IMR-90 (cell line): ENCODE results near the gene CLEC20A. TPM values are rescaled to one million over a fixed set of nuclear protein-coding genes. Genes with fewer than 3 reads are reported as not detected.

Experiments
- ATAC-seq: fragments of 200-7000 bp; cut with Tn5 transposase; 2 replicates; pipeline ENCODE4 v1.9.1; 2020; ENCODE audit warnings: low read depth, mild to moderate bottlenecking, moderate library complexity
- BruUV-seq: library from RNA; stranded (reverse); fragments of 400-500 nt; replicated peaks from 2 replicates; lab custom pipeline; 2021; lab: Mats Ljungman, UMichigan
- CTCF ChIA-PET: fragments of 300-600 bp; formaldehyde crosslinking; extraction: SDS; loops from one replicate; lab custom pipeline; 2021; ENCODE audit warnings: antibody characterized with exemption; lab: Yijun Ruan, JAX
- POLR2A ChIA-PET: fragments of 300-600 bp; sonication (Branson Sonifier 250); formaldehyde crosslinking; loops from one replicate; lab custom pipeline; 2022; ENCODE audit warnings: antibody characterized with exemption; ENCODE audit not compliant: unreplicated experiment; lab: Charles Lee
- DNase-seq: peaks from one replicate; pipeline ENCODE4 v3.0.0; 2013
- H2AFZ ChIP-seq: replicated peaks from 2 replicates; pipeline ENCODE3; 2013; ENCODE audit warnings: low read length, mild to moderate bottlenecking; ENCODE audit not compliant: poor library complexity
- H2AK5ac ChIP-seq: 2 replicates; pipeline ENCODE4 v1.6.1; 2013; ENCODE audit warnings: low read depth, low read length, inconsistent platforms
- H2AK9ac ChIP-seq: replicated peaks from 2 replicates; pipeline ENCODE3; 2013; ENCODE audit warnings: mild to moderate bottlenecking, low read depth, low read length, moderate library complexity; ENCODE audit not compliant: poor library complexity
- H2BK120ac ChIP-seq: 2 replicates; pipeline ENCODE4 v1.6.1; 2013; ENCODE audit warnings: low read depth, low read length, inconsistent platforms
- H2BK15ac ChIP-seq: 3 replicates; pipeline ENCODE4 v1.6.1; 2013; ENCODE audit warnings: low read depth, low read length, inconsistent platforms
- H2BK20ac ChIP-seq: 2 replicates; pipeline ENCODE4 v1.6.1; 2013; ENCODE audit warnings: low read depth, mild to moderate bottlenecking, inconsistent platforms, low read length, moderate library complexity
- H2BK5ac ChIP-seq: 2 replicates; pipeline ENCODE4 v1.6.1; 2013; ENCODE audit warnings: mild to moderate bottlenecking, low read depth, low read length, inconsistent platforms; ENCODE audit not compliant: poor library complexity, severe bottlenecking
- H3K14ac ChIP-seq: replicated peaks from 2 replicates; pipeline ENCODE4 v1.6.1; 2013; ENCODE audit warnings: low read depth, low read length, inconsistent platforms
- H3K18ac ChIP-seq: 2 replicates; pipeline ENCODE4 v1.6.1; 2013; ENCODE audit warnings: low read depth, low read length, control low read depth
- H3K23ac ChIP-seq: 2 replicates; pipeline ENCODE4 v1.6.1; 2013; ENCODE audit warnings: low read depth, low read length, inconsistent platforms
- H3K27ac ChIP-seq: 2 replicates; pipeline ENCODE4 v1.5.1; 2013; ENCODE audit warnings: mild to moderate bottlenecking, control low read depth, low read length; ENCODE audit not compliant: insufficient read depth
- H3K27me3 ChIP-seq: 2 replicates; pipeline ENCODE4 v1.6.1; 2013; ENCODE audit warnings: low read length; ENCODE audit not compliant: control insufficient read depth, insufficient read depth
- H3K36me3 ChIP-seq: 2 replicates; pipeline ENCODE4 v1.6.1; 2013; ENCODE audit warnings: low read length, mixed read lengths; ENCODE audit not compliant: control insufficient read depth, insufficient read depth
- H3K4ac ChIP-seq: 2 replicates; pipeline ENCODE4 v1.6.1; 2013; ENCODE audit warnings: low read depth, low read length, inconsistent platforms
- H3K4me1 ChIP-seq: 2 replicates; pipeline ENCODE4 v1.6.1; 2013; ENCODE audit warnings: low read length, mixed read lengths; ENCODE audit not compliant: control insufficient read depth, insufficient read depth
- H3K4me2 ChIP-seq: 2 replicates; pipeline ENCODE4 v1.6.1; 2013; ENCODE audit warnings: low read depth, mild to moderate bottlenecking, control low read depth, low read length, moderate library complexity
- H3K4me3 ChIP-seq: 2 replicates; pipeline ENCODE4 v1.5.1; 2013; ENCODE audit warnings: low read depth, mild to moderate bottlenecking, control low read depth, low read length, moderate library complexity; ENCODE audit not compliant: insufficient read depth
- H3K56ac ChIP-seq: 2 replicates; pipeline ENCODE4 v1.6.1; 2013; ENCODE audit warnings: low read length, inconsistent platforms; ENCODE audit not compliant: insufficient read depth; ENCODE audit errors: extremely low read depth
- H3K79me1 ChIP-seq, 2 experiments: 2 replicates each; pipeline ENCODE4 v1.6.1; 2013; ENCODE audit warnings: low read length in 2 of 2, inconsistent platforms in 1 of 2, low read depth in 1 of 2
- H3K9ac ChIP-seq: 2 replicates; pipeline ENCODE4 v1.6.1; 2013; ENCODE audit warnings: low read depth, low read length, control low read depth
- H3K9me1 ChIP-seq: 2 replicates; pipeline ENCODE4 v1.6.1; 2013; ENCODE audit warnings: low read length, inconsistent platforms; ENCODE audit not compliant: insufficient read depth
- H3K9me3 ChIP-seq: 2 replicates; pipeline ENCODE4 v1.6.1; 2013; ENCODE audit warnings: low read length; ENCODE audit not compliant: control insufficient read depth, insufficient read depth
- H4K20me1 ChIP-seq: 2 replicates; pipeline ENCODE4 v1.6.1; 2013; ENCODE audit warnings: low read length, inconsistent platforms; ENCODE audit not compliant: insufficient read depth
- H4K5ac ChIP-seq: 2 replicates; pipeline ENCODE4 v1.6.1; 2013; ENCODE audit warnings: mild to moderate bottlenecking, low read depth, low read length, control low read depth
- H4K8ac ChIP-seq, 2 experiments: 2 replicates each; pipeline ENCODE4 v1.6.1; 2013; ENCODE audit warnings: low read depth in 2 of 2, low read length in 2 of 2, control low read depth in 1 of 2, inconsistent platforms in 1 of 2
- H4K91ac ChIP-seq: 2 replicates; pipeline ENCODE4 v1.6.1; 2013; ENCODE audit warnings: low read depth, low read length, inconsistent platforms; ENCODE audit not compliant: insufficient read depth
- BHLHE40 ChIP-seq: fragments of 150-350 bp; IDR thresholded peaks from 2 replicates; pipeline ENCODE4 v1.6.1; 2016; ENCODE audit warnings: mild to moderate bottlenecking, low read depth, low read length
- CEBPB ChIP-seq: IDR thresholded peaks from 2 replicates; pipeline ENCODE4 v1.6.1; 2012; ENCODE audit warnings: low read depth, low read length, improper control_type of control experiment
- CHD1 ChIP-seq: IDR thresholded peaks from 2 replicates; pipeline ENCODE4 v1.6.1; 2012; ENCODE audit warnings: low read depth, low read length, improper control_type of control experiment
- CTCF ChIP-seq: conservative IDR thresholded peaks from 2 replicates; pipeline ENCODE4 v1.5.1; 2012; ENCODE audit warnings: mild to moderate bottlenecking, low read depth, low read length, improper control_type of control experiment
- ELK1 ChIP-seq: fragments of 150-350 bp; IDR thresholded peaks from 2 replicates; pipeline ENCODE4 v1.6.1; 2016; ENCODE audit warnings: low read depth, mild to moderate bottlenecking, low read length, moderate library complexity, borderline replicate concordance
- FOS ChIP-seq: fragments of 150-350 bp; IDR thresholded peaks from 2 replicates; pipeline ENCODE4 v1.6.1; 2016; ENCODE audit warnings: low read depth, low read length
- MAFK ChIP-seq: IDR thresholded peaks from 2 replicates; pipeline ENCODE4 v1.6.1; 2012; ENCODE audit warnings: low read depth, low read length, improper control_type of control experiment
- MAZ ChIP-seq: IDR thresholded peaks from 2 replicates; pipeline ENCODE4 v1.6.1; 2012; ENCODE audit warnings: low read depth, mild to moderate bottlenecking, low read length, improper control_type of control experiment, moderate library complexity, borderline replicate concordance
- MXI1 ChIP-seq: IDR thresholded peaks from 2 replicates; pipeline ENCODE4 v1.6.1; 2012; ENCODE audit warnings: low read depth, mild to moderate bottlenecking, low read length, moderate library complexity, borderline replicate concordance
- NFE2L2 ChIP-seq: fragments of 150-350 bp; IDR thresholded peaks from 2 replicates; pipeline ENCODE4 v1.6.1; 2016; ENCODE audit warnings: low read depth, mild to moderate bottlenecking, low read length
- POLR2A ChIP-seq: IDR thresholded peaks from 2 replicates; pipeline ENCODE4 v1.6.1; 2012; ENCODE audit warnings: mild to moderate bottlenecking, low read depth, low read length
- RAD21 ChIP-seq: IDR thresholded peaks from 2 replicates; pipeline ENCODE4 v1.6.1; 2012; ENCODE audit warnings: low read length, improper control_type of control experiment
- RCOR1 ChIP-seq: IDR thresholded peaks from 2 replicates; pipeline ENCODE4 v1.6.1; 2012; ENCODE audit warnings: mild to moderate bottlenecking, low read length, improper control_type of control experiment; ENCODE audit not compliant: insufficient replicate concordance
- RFX5 ChIP-seq: IDR thresholded peaks from 2 replicates; pipeline ENCODE4 v1.8.0; 2012; ENCODE audit warnings: low read depth, mild to moderate bottlenecking, low read length, moderate library complexity
- SMC3 ChIP-seq: fragments of 150-350 bp; IDR thresholded peaks from 2 replicates; pipeline ENCODE4 v1.6.1; 2016; ENCODE audit warnings: low read depth, mild to moderate bottlenecking, antibody characterized with exemption, low read length, moderate library complexity
- USF2 ChIP-seq: fragments of 150-350 bp; IDR thresholded peaks from 2 replicates; pipeline ENCODE4 v1.6.1; 2017; ENCODE audit warnings: mild to moderate bottlenecking, antibody characterized with exemption, low read length, low read depth
- WGBS, 2 experiments: methylation state at CpG; one replicate each; pipeline versions ENCODE4 v1.1.5 to v1.1.7; 2013; ENCODE audit warnings: missing lambda C conversion rate in 2 of 2; ENCODE audit not compliant: insufficient read length in 1 of 2; ENCODE audit errors: extremely low coverage in 2 of 2; 5-methylcytosine and 5-hydroxymethylcytosine counted together
- dilution Hi-C: fragments of 300-500 bp; cut with HindIII; formaldehyde crosslinking; loops from one replicate; pipeline ENCODE4 v1.14.3; 2018; ENCODE audit warnings: low sequenced_read_pairs; ENCODE audit not compliant: unreplicated experiment
- in situ Hi-C: fragments of 300-500 bp; cut with MboI; formaldehyde crosslinking; loops from 3 replicates; pipeline ENCODE4 v1.14.3; 2019; ENCODE audit warnings: low sequenced_read_pairs, inconsistent platforms, mixed read lengths
- intact Hi-C: fragments of 100-400 bp; cut with micrococcal nuclease; formaldehyde crosslinking; loops from 2 replicates; pipeline ENCODE4 v1.10.0; 2022
- polyA plus RNA-seq, 3 experiments: library from polyadenylated mRNA; depleted of rRNA; stranded (reverse); fragments of >200 nt; gene quantifications; 2 replicates each; pipeline ENCODE4 v1.2.3, GENCODE V29; 2012; ENCODE audit warnings: low replicate concordance in 1 of 3
- total RNA-seq: library from RNA; depleted of rRNA; stranded (reverse); fragments of >200 nt; gene quantifications from 2 replicates; pipeline ENCODE4 v1.2.3, GENCODE V29; 2012

CLEC20A gene
- total and polyA plus RNA-seq, 2 of the 4 experiments (the other 2 are of a cell fraction), result not detected

- CTCF ChIA-PET, result no interaction called here
- dilution Hi-C loops (no loop called here), intact Hi-C loops (loop anchor here (10.0 kb wide), 1 partner anchor 543 kb away; no protein-coding TSS in a partner anchor), in situ Hi-C loops (no loop called here)
- no peak overlapping the region for H4K91ac ChIP-seq
- H3K14ac ChIP-seq, result no peak overlapping the region
- POLR2A ChIA-PET, result no interaction called here
- H2AFZ ChIP-seq, result no peak overlapping the region
- no peaks in the 10 kb centered on the region for H3K36me3 ChIP-seq
- DNase-seq, result no peak
- H3K27me3 ChIP-seq, result peaks cover 3% of the 10 kb centered on the region; the same call in 1 of the 2 replicates
- H2BK5ac ChIP-seq, result no peak overlapping the region
- no peak overlapping the region for H3K9ac ChIP-seq
- no peaks in the 10 kb centered on the region for H3K79me1 ChIP-seq
- no peak overlapping the region for H3K4me2 ChIP-seq
- H4K20me1 ChIP-seq, result no peaks in the 10 kb centered on the region
- H3K4ac ChIP-seq, result no peak overlapping the region
- H2AK5ac ChIP-seq, result no peak overlapping the region
- H3K23ac ChIP-seq, result no peak overlapping the region
- no peaks in the 10 kb centered on the region for H3K4me1 ChIP-seq
- no peak overlapping the region for H4K8ac ChIP-seq
- H3K4me3 ChIP-seq, result no peak overlapping the region
- no peak overlapping the region for H3K56ac ChIP-seq
- no peaks in the 10 kb centered on the region for H3K9me3 ChIP-seq
- no peak overlapping the region for H2AK9ac ChIP-seq
- TF ChIP-seq RCOR1 (no peak), POLR2A (no peak), NFE2L2 (no peak), MAZ (no peak), BHLHE40 (no peak), ELK1 (no peak), RAD21 (no peak), MXI1 (no peak), FOS (no peak), USF2 (no peak), RFX5 (no peak), MAFK (no peak), CHD1 (no peak), CEBPB (no peak), CTCF (no peak), SMC3 (no peak)
- no peak overlapping the region for H2BK15ac ChIP-seq
- no peak overlapping the region for H3K27ac ChIP-seq
- H2BK20ac ChIP-seq, result no peak overlapping the region
- ATAC-seq, result no peak
- WGBS, 2 experiments, result no CpG with 5 or more reads among the region's 7 CpGs
- no peak overlapping the region for H2BK120ac ChIP-seq
- peaks cover 4% of the 10 kb centered on the region; the same call in 1 of the 2 replicates for H3K9me1 ChIP-seq
- no peak overlapping the region for H3K18ac ChIP-seq
- no TSS peak for BruUV-seq
- H4K5ac ChIP-seq, result no peak overlapping the region
Observed at GRCh38 chr1:178497903-178498478, 1.2 kb upstream of the CLEC20A start.
